HepG2 (cell line): ENCODE measurements around the gene KPNA3. TPM values are rescaled to one million over a fixed set of nuclear protein-coding genes. Genes with fewer than 3 reads are reported as not detected.

Experiments
- CEBPG ChIP-seq: IDR thresholded peaks from 2 replicates; pipeline ENCODE4 v1.6.1; 2016
- CENPT ChIP-seq: sonication (generic); formaldehyde crosslinking; IDR thresholded peaks from 2 replicates; pipeline ENCODE4 v1.8.0; 2022; ENCODE audit warnings: low read depth, mild to moderate bottlenecking, moderate library complexity, missing genetic modification reagents
- ELF3 ChIP-seq: IDR thresholded peaks from 2 replicates; pipeline ENCODE4 v1.6.1; 2016; ENCODE audit warnings: missing genetic modification reagents, missing compliant biosample characterization
- FOXO1 ChIP-seq: sonication (generic); formaldehyde crosslinking; IDR thresholded peaks from 2 replicates; pipeline ENCODE4 v1.4.0; 2020; ENCODE audit warnings: missing genetic modification reagents
- GATAD1 ChIP-seq: IDR thresholded peaks from 2 replicates; pipeline ENCODE4 v1.6.1; 2016; ENCODE audit warnings: missing genetic modification reagents, missing compliant biosample characterization
- MAFK ChIP-seq, 2 experiments: IDR thresholded peaks in 1 of 2; conservative IDR thresholded peaks in 1 of 2; 2 replicates each; pipeline ENCODE4 v1.6.1; 2011; ENCODE audit warnings: improper control_type of control experiment in 2 of 2, low read length in 2 of 2
- RCOR2 ChIP-seq: IDR thresholded peaks from 2 replicates; pipeline ENCODE4 v1.6.1; 2016; ENCODE audit warnings: missing biosample characterization, missing genetic modification reagents
- ZFP36L2 ChIP-seq: sonication (generic); formaldehyde crosslinking; IDR thresholded peaks from 2 replicates; pipeline ENCODE4 v1.4.0; 2020; ENCODE audit warnings: missing genetic modification reagents
- ZNF10 ChIP-seq: sonication (generic); formaldehyde crosslinking; IDR thresholded peaks from 2 replicates; pipeline ENCODE4 v1.4.0; 2020; ENCODE audit warnings: mild to moderate bottlenecking, low read depth, missing genetic modification reagents, borderline replicate concordance
- ZNF143 ChIP-seq: sonication (generic); formaldehyde crosslinking; IDR thresholded peaks from 2 replicates; pipeline ENCODE4 v1.4.0; 2020; ENCODE audit warnings: missing genetic modification reagents
- ZNF530 ChIP-seq: sonication (generic); formaldehyde crosslinking; IDR thresholded peaks from 2 replicates; pipeline ENCODE4 v1.5.0; 2020; ENCODE audit warnings: low read depth, mild to moderate bottlenecking, missing genetic modification reagents
- ZNF549 ChIP-seq: sonication (generic); formaldehyde crosslinking; IDR thresholded peaks from 2 replicates; pipeline ENCODE4 v1.5.0; 2020; ENCODE audit warnings: missing genetic modification reagents
- ZNF569 ChIP-seq: sonication (generic); formaldehyde crosslinking; IDR thresholded peaks from 2 replicates; pipeline ENCODE4 v1.5.0; 2020; ENCODE audit warnings: mild to moderate bottlenecking, missing genetic modification reagents, moderate library complexity, borderline replicate concordance
- ZNF768 ChIP-seq: sonication (generic); formaldehyde crosslinking; IDR thresholded peaks from 2 replicates; pipeline ENCODE4 v1.4.0; 2020; ENCODE audit warnings: missing genetic modification reagents
- ZNF773 ChIP-seq: sonication (generic); formaldehyde crosslinking; IDR thresholded peaks from 2 replicates; pipeline ENCODE4 v1.4.0; 2020; ENCODE audit warnings: missing genetic modification reagents, borderline replicate concordance
- ZNF775 ChIP-seq: sonication (generic); formaldehyde crosslinking; IDR thresholded peaks from 2 replicates; pipeline ENCODE4 v1.4.0; 2020; ENCODE audit warnings: missing genetic modification reagents, mild to moderate bottlenecking, moderate library complexity, borderline replicate concordance
- ZNF816 ChIP-seq: sonication (generic); formaldehyde crosslinking; IDR thresholded peaks from 2 replicates; pipeline ENCODE4 v1.8.0; 2022; ENCODE audit warnings: missing genetic modification reagents, mild to moderate bottlenecking, borderline replicate concordance
- polyA plus RNA-seq, 8 experiments: library from polyadenylated mRNA; depleted of rRNA in 3 of 8; stranded (reverse) in 7 of 8; unstranded in 1 of 8; fragments of >200 nt; fragmentation: Illumina TruSeq in 4 of 8; extraction: Trizol in 4 of 8; gene quantifications; 2 replicates each; pipeline versions ENCODE4 v1.2.1 to v1.2.3, GENCODE V29; 2011 to 2016; ENCODE audit warnings: low read depth in 4 of 8, missing spikeins in 1 of 8, mixed read lengths in 1 of 8; ENCODE audit not compliant: insufficient read depth in 1 of 8
- total RNA-seq, 5 experiments: library from RNA; depleted of rRNA; stranded (reverse); fragments of >200 nt; fragmentation: Illumina TruSeq; extraction: Trizol; gene quantifications; 2 replicates each; pipeline ENCODE4 v1.2.3, GENCODE V29; 2016; ENCODE audit warnings: low read depth in 1 of 5
- TF ChIP-seq, protein P1 (sequence below): sonication (generic); formaldehyde crosslinking; IDR thresholded peaks from 2 replicates; pipeline ENCODE4 v1.9.0; 2021; ENCODE audit warnings: mild to moderate bottlenecking, missing genetic modification reagents
- TF ChIP-seq, protein P2 (sequence below): sonication (generic); formaldehyde crosslinking; IDR thresholded peaks from 2 replicates; pipeline ENCODE4 v1.4.0; 2020; ENCODE audit warnings: mild to moderate bottlenecking, missing genetic modification reagents
- TF ChIP-seq, protein P3 (sequence below): sonication (generic); formaldehyde crosslinking; IDR thresholded peaks from 2 replicates; pipeline ENCODE4 v1.8.0; 2022; ENCODE audit warnings: missing genetic modification reagents, mild to moderate bottlenecking, inconsistent platforms, borderline replicate concordance
- TF ChIP-seq, protein P4 (sequence below): sonication (generic); formaldehyde crosslinking; conservative IDR thresholded peaks from 2 replicates; pipeline ENCODE4 v1.8.1; 2023; ENCODE audit warnings: missing genetic modification reagents

The KPNA3 gene
- total and polyA plus RNA-seq, 2 of the 13 experiments (the other 11 are each of a cell fraction or from before 2014, with no cell fraction given) = 13.0 to 28.9 TPM

DNA sequence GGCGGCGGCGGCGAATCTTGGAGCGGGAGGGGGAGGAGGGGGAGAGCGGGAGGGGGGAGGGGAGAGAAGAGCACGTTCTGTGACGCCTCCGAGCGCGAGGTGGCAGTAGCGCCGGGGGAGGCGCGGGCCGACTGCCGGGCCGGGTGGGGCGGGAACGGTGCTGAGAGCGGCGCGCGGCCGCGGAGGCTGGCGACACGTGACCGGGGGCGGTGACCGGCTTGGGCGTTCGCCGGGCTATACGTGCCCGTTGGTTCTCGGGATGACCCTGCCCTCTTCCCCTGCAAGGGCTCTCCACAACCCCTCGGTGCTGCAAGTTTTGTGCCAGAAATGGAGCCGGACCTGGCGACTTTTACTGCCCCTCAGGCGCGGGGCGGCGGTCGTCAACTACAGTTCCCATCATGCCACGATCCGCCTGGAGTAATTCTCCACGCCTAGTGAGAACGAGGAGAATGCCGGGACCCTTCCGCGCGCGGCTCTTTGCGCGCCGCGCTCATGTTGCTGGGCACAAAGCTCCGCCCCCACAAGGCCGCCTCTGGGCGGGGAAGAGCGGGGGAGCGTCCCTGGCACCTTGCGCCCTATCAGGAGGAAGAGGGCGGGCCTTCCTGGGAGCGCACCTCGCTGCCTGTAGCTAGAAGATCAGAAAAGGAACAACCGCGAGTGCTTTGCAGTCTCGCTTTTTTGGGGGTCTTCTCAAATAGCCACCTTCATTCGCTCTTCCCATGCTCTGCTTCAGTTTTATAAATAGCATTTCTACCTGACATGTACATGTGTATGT, at the start of gene KPNA3 (continued):
- TF ChIP-seq, protein P1, sequence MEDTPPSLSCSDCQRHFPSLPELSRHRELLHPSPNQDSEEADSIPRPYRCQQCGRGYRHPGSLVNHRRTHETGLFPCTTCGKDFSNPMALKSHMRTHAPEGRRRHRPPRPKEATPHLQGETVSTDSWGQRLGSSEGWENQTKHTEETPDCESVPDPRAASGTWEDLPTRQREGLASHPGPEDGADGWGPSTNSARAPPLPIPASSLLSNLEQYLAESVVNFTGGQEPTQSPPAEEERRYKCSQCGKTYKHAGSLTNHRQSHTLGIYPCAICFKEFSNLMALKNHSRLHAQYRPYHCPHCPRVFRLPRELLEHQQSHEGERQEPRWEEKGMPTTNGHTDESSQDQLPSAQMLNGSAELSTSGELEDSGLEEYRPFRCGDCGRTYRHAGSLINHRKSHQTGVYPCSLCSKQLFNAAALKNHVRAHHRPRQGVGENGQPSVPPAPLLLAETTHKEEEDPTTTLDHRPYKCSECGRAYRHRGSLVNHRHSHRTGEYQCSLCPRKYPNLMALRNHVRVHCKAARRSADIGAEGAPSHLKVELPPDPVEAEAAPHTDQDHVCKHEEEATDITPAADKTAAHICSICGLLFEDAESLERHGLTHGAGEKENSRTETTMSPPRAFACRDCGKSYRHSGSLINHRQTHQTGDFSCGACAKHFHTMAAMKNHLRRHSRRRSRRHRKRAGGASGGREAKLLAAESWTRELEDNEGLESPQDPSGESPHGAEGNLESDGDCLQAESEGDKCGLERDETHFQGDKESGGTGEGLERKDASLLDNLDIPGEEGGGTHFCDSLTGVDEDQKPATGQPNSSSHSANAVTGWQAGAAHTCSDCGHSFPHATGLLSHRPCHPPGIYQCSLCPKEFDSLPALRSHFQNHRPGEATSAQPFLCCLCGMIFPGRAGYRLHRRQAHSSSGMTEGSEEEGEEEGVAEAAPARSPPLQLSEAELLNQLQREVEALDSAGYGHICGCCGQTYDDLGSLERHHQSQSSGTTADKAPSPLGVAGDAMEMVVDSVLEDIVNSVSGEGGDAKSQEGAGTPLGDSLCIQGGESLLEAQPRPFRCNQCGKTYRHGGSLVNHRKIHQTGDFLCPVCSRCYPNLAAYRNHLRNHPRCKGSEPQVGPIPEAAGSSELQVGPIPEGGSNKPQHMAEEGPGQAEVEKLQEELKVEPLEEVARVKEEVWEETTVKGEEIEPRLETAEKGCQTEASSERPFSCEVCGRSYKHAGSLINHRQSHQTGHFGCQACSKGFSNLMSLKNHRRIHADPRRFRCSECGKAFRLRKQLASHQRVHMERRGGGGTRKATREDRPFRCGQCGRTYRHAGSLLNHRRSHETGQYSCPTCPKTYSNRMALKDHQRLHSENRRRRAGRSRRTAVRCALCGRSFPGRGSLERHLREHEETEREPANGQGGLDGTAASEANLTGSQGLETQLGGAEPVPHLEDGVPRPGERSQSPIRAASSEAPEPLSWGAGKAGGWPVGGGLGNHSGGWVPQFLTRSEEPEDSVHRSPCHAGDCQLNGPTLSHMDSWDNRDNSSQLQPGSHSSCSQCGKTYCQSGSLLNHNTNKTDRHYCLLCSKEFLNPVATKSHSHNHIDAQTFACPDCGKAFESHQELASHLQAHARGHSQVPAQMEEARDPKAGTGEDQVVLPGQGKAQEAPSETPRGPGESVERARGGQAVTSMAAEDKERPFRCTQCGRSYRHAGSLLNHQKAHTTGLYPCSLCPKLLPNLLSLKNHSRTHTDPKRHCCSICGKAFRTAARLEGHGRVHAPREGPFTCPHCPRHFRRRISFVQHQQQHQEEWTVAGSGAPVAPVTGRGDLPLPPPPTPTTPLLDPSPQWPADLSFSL (CRISPR knock-in tag) = no peak
- no peak for TF ChIP-seq CENPT (CRISPR knock-in tag)
- no peak for TF ChIP-seq FOXO1
- TF ChIP-seq GATAD1 (CRISPR knock-in tag) = peak; percentile 62
- no peak for TF ChIP-seq ZNF775 (CRISPR knock-in tag)
- TF ChIP-seq ZNF549 (CRISPR knock-in tag) = no peak
- peak; percentile 38; the same call in 1 of the 2 replicates for TF ChIP-seq ELF3 (CRISPR knock-in tag)
- TF ChIP-seq ZNF816 (CRISPR knock-in tag) = peak; percentile 80; the same call in 1 of the 2 replicates
- TF ChIP-seq, protein P2, sequence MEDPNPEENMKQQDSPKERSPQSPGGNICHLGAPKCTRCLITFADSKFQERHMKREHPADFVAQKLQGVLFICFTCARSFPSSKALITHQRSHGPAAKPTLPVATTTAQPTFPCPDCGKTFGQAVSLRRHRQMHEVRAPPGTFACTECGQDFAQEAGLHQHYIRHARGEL (CRISPR knock-in tag) = no peak
- TF ChIP-seq ZNF530 = no peak
- no peak for TF ChIP-seq ZFP36L2 (CRISPR knock-in tag)
- TF ChIP-seq, protein P3, sequence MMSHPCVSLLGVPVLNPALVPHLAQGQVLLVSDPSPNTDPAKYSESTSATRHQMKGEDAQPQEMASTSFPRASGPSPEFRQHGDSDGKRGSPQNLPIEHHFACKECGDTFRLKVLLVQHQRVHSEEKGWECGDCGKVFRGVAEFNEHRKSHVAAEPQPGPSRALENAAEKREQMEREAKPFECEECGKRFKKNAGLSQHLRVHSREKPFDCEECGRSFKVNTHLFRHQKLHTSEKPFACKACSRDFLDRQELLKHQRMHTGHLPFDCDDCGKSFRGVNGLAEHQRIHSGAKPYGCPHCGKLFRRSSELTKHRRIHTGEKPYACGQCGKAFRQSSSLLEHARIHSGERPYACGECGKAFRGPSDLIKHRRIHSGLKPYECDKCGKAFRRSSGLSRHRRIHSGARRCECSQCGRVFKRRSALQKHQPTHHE (CRISPR knock-in tag) = peak; percentile 68; the same call in 1 of the 2 replicates
- TF ChIP-seq ZNF569 = no peak
- peak; percentile 91 for TF ChIP-seq ZNF143 (CRISPR knock-in tag)
- TF ChIP-seq CEBPG (CRISPR knock-in tag) = no peak
- TF ChIP-seq RCOR2 (CRISPR knock-in tag) = no peak
- peak; percentile 74 for TF ChIP-seq ZNF768 (CRISPR knock-in tag)
- TF ChIP-seq ZNF10 = no peak
- TF ChIP-seq MAFK (conservative IDR thresholded peaks at IDR 0.05 in 1 of 2, IDR thresholded peaks at IDR 0.05 in 1 of 2; ENCODE audit: low read length in 2 of 2) = no peak
- TF ChIP-seq ZNF773 = 0 out of 2 replicates have a peak, but pooled peaks have one; percentile 20
- TF ChIP-seq, protein P4, sequence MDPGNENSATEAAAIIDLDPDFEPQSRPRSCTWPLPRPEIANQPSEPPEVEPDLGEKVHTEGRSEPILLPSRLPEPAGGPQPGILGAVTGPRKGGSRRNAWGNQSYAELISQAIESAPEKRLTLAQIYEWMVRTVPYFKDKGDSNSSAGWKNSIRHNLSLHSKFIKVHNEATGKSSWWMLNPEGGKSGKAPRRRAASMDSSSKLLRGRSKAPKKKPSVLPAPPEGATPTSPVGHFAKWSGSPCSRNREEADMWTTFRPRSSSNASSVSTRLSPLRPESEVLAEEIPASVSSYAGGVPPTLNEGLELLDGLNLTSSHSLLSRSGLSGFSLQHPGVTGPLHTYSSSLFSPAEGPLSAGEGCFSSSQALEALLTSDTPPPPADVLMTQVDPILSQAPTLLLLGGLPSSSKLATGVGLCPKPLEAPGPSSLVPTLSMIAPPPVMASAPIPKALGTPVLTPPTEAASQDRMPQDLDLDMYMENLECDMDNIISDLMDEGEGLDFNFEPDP (CRISPR knock-in tag) = no peak
